PC-3 (cell line): Measurements from ENCODE around the gene SNX13. TPM values are rescaled to one million over a fixed set of nuclear protein-coding genes. Genes with fewer than 3 reads are reported as not detected.

ENCODE experiments used
- ATAC-seq: fragments of 200-7000 bp; cut with Tn5 transposase; 2 replicates; pipeline ENCODE4 v1.9.1; 2020; ENCODE audit warnings: mild to moderate bottlenecking, moderate library complexity
- BruUV-seq: library from RNA; stranded (reverse); fragments of 400-500 nt; replicated peaks from 2 replicates; lab custom pipeline; 2021; lab: Mats Ljungman, UMichigan
- CTCF ChIA-PET: fragments of 300-600 bp; sonication (Branson Sonifier 250); formaldehyde crosslinking; loops from one replicate; lab custom pipeline; 2022; ENCODE audit warnings: antibody characterized with exemption; lab: Charles Lee
- POLR2A ChIA-PET: fragments of 300-600 bp; sonication (Branson Sonifier 250); formaldehyde crosslinking; loops from one replicate; lab custom pipeline; 2022; ENCODE audit warnings: antibody characterized with exemption; ENCODE audit not compliant: unreplicated experiment; lab: Charles Lee
- DNase-seq: peaks from one replicate; pipeline ENCODE4 v3.0.0-alpha.2; 2015
- H2AFZ ChIP-seq: fragments of 300-600 bp; sonication (generic); 2 replicates; pipeline ENCODE4 v1.6.0; 2016; ENCODE audit warnings: antibody characterized with exemption, low read length
- H3F3A ChIP-seq: fragments of 300-600 bp; sonication (generic); one replicate; pipeline ENCODE4 v1.6.0; 2017; ENCODE audit warnings: antibody characterized with exemption, low read length, control low read depth, mild to moderate bottlenecking; ENCODE audit not compliant: unreplicated experiment
- H3K27ac ChIP-seq: fragments of 300-600 bp; sonication (generic); 2 replicates; pipeline ENCODE4 v1.5.1; 2016; ENCODE audit warnings: mild to moderate bottlenecking, low read length
- H3K27me3 ChIP-seq: fragments of 300-600 bp; sonication (generic); 2 replicates; pipeline ENCODE4 v1.6.1; 2016; ENCODE audit warnings: low read length, mixed read lengths
- H3K36me3 ChIP-seq: fragments of 300-600 bp; sonication (generic); 2 replicates; pipeline ENCODE4 v1.6.1; 2016; ENCODE audit warnings: low read depth, mixed run types, low read length, mixed read lengths
- H3K4me1 ChIP-seq: fragments of 300-600 bp; sonication (generic); 2 replicates; pipeline ENCODE4 v1.5.1; 2016; ENCODE audit warnings: low read length; ENCODE audit not compliant: insufficient read depth
- H3K4me2 ChIP-seq: fragments of 300-600 bp; sonication (generic); 2 replicates; pipeline ENCODE4 v1.6.0; 2016; ENCODE audit warnings: low read length
- H3K4me3 ChIP-seq: fragments of 300-600 bp; sonication (generic); 2 replicates; pipeline ENCODE4 v1.5.1; 2016; ENCODE audit warnings: mild to moderate bottlenecking, low read length, mixed read lengths
- H3K79me2 ChIP-seq: fragments of 300-600 bp; sonication (generic); 2 replicates; pipeline ENCODE4 v1.6.1; 2017; ENCODE audit warnings: low read length, mixed read lengths
- H3K9ac ChIP-seq: fragments of 300-600 bp; sonication (generic); 2 replicates; pipeline ENCODE4 v1.6.0; 2016; ENCODE audit warnings: mild to moderate bottlenecking, low read length
- H3K9me2 ChIP-seq: fragments of 300-600 bp; sonication (generic); replicated peaks from 2 replicates; pipeline ENCODE4 v1.6.1; 2016; ENCODE audit warnings: mixed run types, low read length, mixed read lengths
- H3K9me3 ChIP-seq: fragments of 300-600 bp; sonication (generic); 2 replicates; pipeline ENCODE4 v1.6.1; 2016; ENCODE audit warnings: low read length, mixed read lengths
- H4K20me1 ChIP-seq: fragments of 300-600 bp; sonication (generic); 2 replicates; pipeline ENCODE4 v1.6.1; 2016; ENCODE audit warnings: low read length, mixed read lengths
- EZH2 ChIP-seq: fragments of 300-600 bp; sonication (generic); IDR thresholded peaks from one replicate; pipeline ENCODE4 v1.6.1; 2017; ENCODE audit warnings: antibody characterized with exemption, mild to moderate bottlenecking, low read length; ENCODE audit not compliant: unreplicated experiment
- EZH2phosphoT487 ChIP-seq: fragments of 300-600 bp; sonication (generic); IDR thresholded peaks from 2 replicates; pipeline ENCODE4 v1.6.1; 2018; ENCODE audit warnings: mild to moderate bottlenecking, antibody characterized with exemption, low read length, borderline replicate concordance
- intact Hi-C: fragments of 100-400 bp; cut with micrococcal nuclease; formaldehyde crosslinking; loops from 2 replicates; pipeline ENCODE4 v1.9.0; 2023
- total RNA-seq: library from RNA; depleted of rRNA; stranded (reverse); fragments of >200 nt; gene quantifications from 2 replicates; pipeline ENCODE4 v1.2.3, GENCODE V29; 2014
- TF ChIP-seq, protein P1 (sequence below): fragments of 300-600 bp; sonication (generic); conservative IDR thresholded peaks from 2 replicates; pipeline ENCODE4 v1.5.1; 2017; ENCODE audit warnings: antibody characterized with exemption, low read depth, mild to moderate bottlenecking, low read length

SNX13 gene
- total RNA-seq, 1 experiment from 2014 or later = 33.9 TPM

DNA sequence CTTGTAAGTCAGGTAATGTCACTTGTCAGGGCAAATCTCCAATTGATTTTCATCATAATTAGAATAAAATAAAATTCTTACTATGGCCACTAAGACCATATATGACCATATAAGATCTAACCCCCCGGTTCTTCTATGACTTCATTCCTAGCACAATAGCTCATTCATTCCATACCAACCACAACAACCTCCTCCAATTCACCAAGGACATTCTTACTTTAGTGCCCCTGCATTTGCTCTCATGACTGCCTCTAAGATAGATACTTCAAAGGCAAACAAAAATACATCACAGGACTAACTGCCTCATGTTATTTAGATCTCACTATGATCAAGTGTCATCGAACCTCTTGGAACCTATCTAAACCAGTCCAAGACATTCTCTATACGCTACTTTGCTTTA, 90.8 kb downstream of the SNX13 start:
- H3K4me2 ChIP-seq = no peak overlapping the region
- ATAC-seq (no peak), DNase-seq (no peak)
- TF ChIP-seq EZH2phosphoT487 = no peak
- TF ChIP-seq, protein P1, sequence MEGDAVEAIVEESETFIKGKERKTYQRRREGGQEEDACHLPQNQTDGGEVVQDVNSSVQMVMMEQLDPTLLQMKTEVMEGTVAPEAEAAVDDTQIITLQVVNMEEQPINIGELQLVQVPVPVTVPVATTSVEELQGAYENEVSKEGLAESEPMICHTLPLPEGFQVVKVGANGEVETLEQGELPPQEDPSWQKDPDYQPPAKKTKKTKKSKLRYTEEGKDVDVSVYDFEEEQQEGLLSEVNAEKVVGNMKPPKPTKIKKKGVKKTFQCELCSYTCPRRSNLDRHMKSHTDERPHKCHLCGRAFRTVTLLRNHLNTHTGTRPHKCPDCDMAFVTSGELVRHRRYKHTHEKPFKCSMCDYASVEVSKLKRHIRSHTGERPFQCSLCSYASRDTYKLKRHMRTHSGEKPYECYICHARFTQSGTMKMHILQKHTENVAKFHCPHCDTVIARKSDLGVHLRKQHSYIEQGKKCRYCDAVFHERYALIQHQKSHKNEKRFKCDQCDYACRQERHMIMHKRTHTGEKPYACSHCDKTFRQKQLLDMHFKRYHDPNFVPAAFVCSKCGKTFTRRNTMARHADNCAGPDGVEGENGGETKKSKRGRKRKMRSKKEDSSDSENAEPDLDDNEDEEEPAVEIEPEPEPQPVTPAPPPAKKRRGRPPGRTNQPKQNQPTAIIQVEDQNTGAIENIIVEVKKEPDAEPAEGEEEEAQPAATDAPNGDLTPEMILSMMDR = no peak
- TF ChIP-seq EZH2 = no peak
- H3K4me3 ChIP-seq = no peak overlapping the region
- H3K9me3 ChIP-seq = no peaks in the 10 kb centered on the region
- no peaks in the 10 kb centered on the region for H3K79me2 ChIP-seq
- no peaks in the 10 kb centered on the region for H3K9me2 ChIP-seq
- no peaks in the 10 kb centered on the region for H3K36me3 ChIP-seq
- no peak overlapping the region for H2AFZ ChIP-seq
- H3K27me3 ChIP-seq = no peaks in the 10 kb centered on the region
- ChIA-PET POLR2A (no interaction called here), CTCF (no interaction called here)
- BruUV-seq = no TSS peak
- H4K20me1 ChIP-seq = no peaks in the 10 kb centered on the region
- intact Hi-C loops = no loop called here
- H3K4me1 ChIP-seq = peaks cover 7% of the 10 kb centered on the region
- H3K27ac ChIP-seq = no peak overlapping the region
- H3K9ac ChIP-seq = no peak overlapping the region
- peaks cover 7% of the 10 kb centered on the region for H3F3A ChIP-seq

DNA sequence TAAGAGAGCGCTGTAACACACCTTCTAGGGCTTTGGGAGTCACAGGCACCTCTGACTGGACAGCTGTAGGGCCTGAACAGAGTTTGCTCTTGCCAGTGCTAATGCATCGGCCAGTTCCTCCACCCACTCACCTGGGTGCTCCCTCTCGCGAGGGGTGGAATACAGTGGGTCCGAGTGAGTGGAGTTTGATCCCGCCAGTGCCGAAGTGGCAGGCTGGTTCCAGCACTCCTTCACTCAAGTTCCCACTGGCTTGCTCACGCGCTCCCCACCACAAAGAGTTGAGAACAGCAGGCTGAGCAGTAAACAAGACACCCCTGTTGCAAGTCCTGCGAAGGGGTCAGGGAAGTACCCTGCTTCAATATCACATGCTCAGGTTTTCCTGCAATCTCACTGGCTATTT, 91.8 kb downstream of the SNX13 start:
- Histone ChIP-seq H3K4me1 (peaks cover 15% of the 10 kb centered on the region), H4K20me1 (no peaks in the 10 kb centered on the region), H3K9me2 (no peaks in the 10 kb centered on the region), H2AFZ (no peak overlapping the region), H3K4me3 (no peak overlapping the region), H3F3A (peaks cover 7% of the 10 kb centered on the region), H3K9ac (no peak overlapping the region), H3K27me3 (no peaks in the 10 kb centered on the region), H3K36me3 (no peaks in the 10 kb centered on the region), H3K9me3 (no peaks in the 10 kb centered on the region), H3K79me2 (no peaks in the 10 kb centered on the region), H3K4me2 (no peak overlapping the region), H3K27ac (no peak overlapping the region)
- DNase-seq (no peak), ATAC-seq (no peak)
- no TSS peak for BruUV-seq
- no peak for TF ChIP-seq EZH2phosphoT487
- TF ChIP-seq EZH2 = no peak
- TF ChIP-seq, protein P1 = no peak
- intact Hi-C loops = no loop called here
- CTCF ChIA-PET = no interaction called here
- POLR2A ChIA-PET = no interaction called here

GRCh38 chr7:17846935-17847334, 93.4 kb downstream of the SNX13 start:
- Histone ChIP-seq H3K4me1 (peaks cover 15% of the 10 kb centered on the region), H2AFZ (no peak overlapping the region), H4K20me1 (no peaks in the 10 kb centered on the region), H3F3A (peaks cover 7% of the 10 kb centered on the region), H3K4me3 (no peak overlapping the region), H3K79me2 (no peaks in the 10 kb centered on the region), H3K9me2 (no peaks in the 10 kb centered on the region), H3K9ac (no peak overlapping the region), H3K36me3 (no peaks in the 10 kb centered on the region), H3K9me3 (no peaks in the 10 kb centered on the region), H3K27ac (no peak overlapping the region), H3K27me3 (no peaks in the 10 kb centered on the region), H3K4me2 (no peak overlapping the region)
- TF ChIP-seq, protein P1 = no peak
- no peak for TF ChIP-seq EZH2phosphoT487
- TF ChIP-seq EZH2 = no peak
- CTCF ChIA-PET = no interaction called here
- ATAC-seq (no peak), DNase-seq (no peak)
- no TSS peak for BruUV-seq
- intact Hi-C loops = no loop called here
- POLR2A ChIA-PET = no interaction called here
